Naive B cell (primary cell): Measurements from ENCODE around the gene MPZL1. TPM values are rescaled to one million over a fixed set of nuclear protein-coding genes. Genes with fewer than 3 reads are reported as not detected.
"Not testable (repeated sequence)": the region's sequence is repeated elsewhere in the genome, so short reads cannot be mapped to it uniquely, and the experiment has no call there.

Experiments used
- ATAC-seq, 2 donors: fragments of 150-1000 bp; cut with Tn5 transposase; 2 replicates each; pipeline ENCODE4 v1.10.0; 2021; ENCODE audit warnings: low read depth in 2 of 2, mild to moderate bottlenecking in 2 of 2, moderate library complexity in 2 of 2
- DNase-seq: peaks from one replicate; pipeline ENCODE4 v3.0.0; 2022
- H3K27ac Mint-ChIP-seq, 6 donors: one replicate each; pipeline ENCODE4 v1.8.0; 2020 to 2022; ENCODE audit warnings: mild to moderate bottlenecking in 6 of 6, mixed read lengths in 6 of 6, moderate library complexity in 5 of 6, inconsistent platforms in 2 of 6
- H3K27me3 Mint-ChIP-seq, 3 donors: one replicate each; pipeline ENCODE4 v1.8.0; 2021 to 2022; ENCODE audit warnings: mixed read lengths in 3 of 3, mild to moderate bottlenecking in 1 of 3
- H3K36me3 Mint-ChIP-seq, 2 donors: one replicate each; pipeline ENCODE4 v1.8.0; 2020 to 2022; ENCODE audit warnings: mixed read lengths in 2 of 2, inconsistent platforms in 1 of 2, mild to moderate bottlenecking in 1 of 2
- H3K4me1 Mint-ChIP-seq, 3 donors: one replicate each; pipeline ENCODE4 v1.8.0; 2020 to 2022; ENCODE audit warnings: mixed read lengths in 3 of 3, inconsistent platforms in 1 of 3, mild to moderate bottlenecking in 1 of 3, moderate library complexity in 1 of 3
- H3K4me3 Mint-ChIP-seq, 8 donors: one replicate each; pipeline ENCODE4 v1.8.0; 2020 to 2022; ENCODE audit warnings: mild to moderate bottlenecking in 8 of 8, mixed read lengths in 8 of 8, moderate library complexity in 8 of 8, inconsistent platforms in 2 of 8
- H3K9me3 Mint-ChIP-seq, 7 donors: one replicate each; pipeline ENCODE4 v1.8.0; 2020 to 2022; ENCODE audit warnings: mixed read lengths in 7 of 7, mild to moderate bottlenecking in 5 of 7, inconsistent platforms in 2 of 7, moderate library complexity in 1 of 7
- polyA plus RNA-seq, 6 donors: library from polyadenylated mRNA; unstranded; fragments of 300-500 nt; fragmentation: Illumina TruSeq; gene quantifications; one replicate each; pipeline ENCODE4 v1.2.3, GENCODE V29; 2021; ENCODE audit warnings: low read depth in 6 of 6

The MPZL1 gene
- polyA plus RNA-seq, 6 donors from 2014 or later, result 23.5 to 64.2 (median 29.7) TPM

GRCh38 chr1:167728818-167729410 is 7.1 kb downstream of the MPZL1 start:
- Mint-ChIP-seq H3K27me3 (no peaks in the 10 kb centered on the region), H3K9me3 (no peaks in the 10 kb centered on the region), H3K4me3 (no peak overlapping the region), H3K27ac (no peak overlapping the region), H3K36me3 (no peaks in the 10 kb centered on the region), H3K4me1 (peaks cover 12 to 19% (median 16%) of the 10 kb centered on the region in 3 donors)
- DNase-seq (no peak), ATAC-seq (no peak)

GRCh38 chr1:167734227-167734626 is 12.4 kb downstream of the MPZL1 start:
- Mint-ChIP-seq H3K27ac (no peak overlapping the region), H3K27me3 (no peaks in the 10 kb centered on the region), H3K4me1 (no peaks in the 10 kb centered on the region), H3K36me3 (no peaks in the 10 kb centered on the region), H3K4me3 (no peak overlapping the region), H3K9me3 (no peaks in the 10 kb centered on the region)
- DNase-seq (no peak), ATAC-seq (no peak)

- Mint-ChIP-seq H3K36me3 (no peaks in the 10 kb centered on the region), H3K27ac (no peak overlapping the region), H3K9me3 (no peaks in the 10 kb centered on the region), H3K4me3 (no peak overlapping the region), H3K27me3 (no peaks in the 10 kb centered on the region), H3K4me1 (no peaks in the 10 kb centered on the region)
- DNase-seq (no peak), ATAC-seq (no peak)
These were observed 13.1 kb downstream of the MPZL1 start for GRCh38 chr1:167734841-167735240.

GRCh38 chr1:167737169-167737568 is 15.4 kb downstream of the MPZL1 start:
- Mint-ChIP-seq H3K9me3 (no peaks in the 10 kb centered on the region), H3K4me1 (peaks cover 0 to 8% (median 2%) of the 10 kb centered on the region in 3 donors), H3K27me3 (no peaks in the 10 kb centered on the region), H3K36me3 (no peaks in the 10 kb centered on the region), H3K4me3 (no peak overlapping the region), H3K27ac (no peak overlapping the region)
- DNase-seq (no peak), ATAC-seq (no peak)

- H3K27ac Mint-ChIP-seq, result no peak overlapping the region
- ATAC-seq, result no peak
These were observed 16.4 kb downstream of the MPZL1 start for GRCh38 chr1:167738158-167738557.

GRCh38 chr1:167739752-167740151 is 18.0 kb downstream of the MPZL1 start:
- Mint-ChIP-seq H3K27ac (peak overlapping the region in 3 of 6 donors; percentile 48 to 68 (median 50)), H3K27me3 (no peaks in the 10 kb centered on the region)

More at GRCh38 chr1:167738158-167738557, 16.4 kb downstream of the MPZL1 start:
- Mint-ChIP-seq H3K9me3 (no peaks in the 10 kb centered on the region), H3K36me3 (no peaks in the 10 kb centered on the region), H3K4me3 (no peak overlapping the region), H3K27me3 (no peaks in the 10 kb centered on the region), H3K4me1 (peaks cover 9 to 12% (median 11%) of the 10 kb centered on the region in 3 donors)
- no peak for DNase-seq

GRCh38 chr1:167741103-167741502 is 19.3 kb downstream of the MPZL1 start:
- not testable (repeated sequence) for H3K27ac Mint-ChIP-seq, ATAC-seq, H3K27me3 Mint-ChIP-seq, DNase-seq, H3K9me3 Mint-ChIP-seq, H3K4me3 Mint-ChIP-seq, H3K36me3 Mint-ChIP-seq
- peaks cover 19 to 20% (median 19%) of the 10 kb centered on the region in 3 donors for H3K4me1 Mint-ChIP-seq

More at GRCh38 chr1:167739752-167740151, 18.0 kb downstream of the MPZL1 start:
- H3K4me1 Mint-ChIP-seq, result peaks cover 15 to 16% (median 16%) of the 10 kb centered on the region in 3 donors
- H3K36me3 Mint-ChIP-seq, result no peaks in the 10 kb centered on the region
- H3K9me3 Mint-ChIP-seq, result no peaks in the 10 kb centered on the region
- no peak overlapping the region for H3K4me3 Mint-ChIP-seq
- DNase-seq (no peak), ATAC-seq (no peak)

GRCh38 chr1:167742392-167743057 is 20.7 kb downstream of the MPZL1 start:
- not testable (repeated sequence) for H3K9me3 Mint-ChIP-seq, H3K27me3 Mint-ChIP-seq, DNase-seq, H3K36me3 Mint-ChIP-seq, H3K4me3 Mint-ChIP-seq, ATAC-seq
- H3K4me1 Mint-ChIP-seq, result peaks cover 32 to 34% (median 33%) of the 10 kb centered on the region in 3 donors
- H3K27ac Mint-ChIP-seq, result peak overlapping the region in 1 of 6 donors; percentile 30

GRCh38 chr1:167744901-167745300 is 23.1 kb downstream of the MPZL1 start:
- DNase-seq, result no peak
- no peak for ATAC-seq
- Mint-ChIP-seq H3K36me3 (no peaks in the 10 kb centered on the region), H3K9me3 (no peaks in the 10 kb centered on the region), H3K27ac (peak overlapping the region in 1 of 6 donors; percentile 33), H3K27me3 (no peaks in the 10 kb centered on the region), H3K4me1 (peaks cover 37 to 46% (median 40%) of the 10 kb centered on the region in 3 donors), H3K4me3 (no peak overlapping the region)

- ATAC-seq (no peak), DNase-seq (no peak)
- Mint-ChIP-seq H3K9me3 (no peaks in the 10 kb centered on the region), H3K27me3 (no peaks in the 10 kb centered on the region), H3K36me3 (no peaks in the 10 kb centered on the region), H3K27ac (peak overlapping the region in 5 of 6 donors; percentile 13 to 80 (median 55)), H3K4me1 (peaks cover 29 to 50% (median 40%) of the 10 kb centered on the region in 3 donors), H3K4me3 (peak overlapping the region in 3 of 8 donors; percentile 17 to 57 (median 36))
These were observed 24.4 kb downstream of the MPZL1 start for GRCh38 chr1:167746013-167746672.

GRCh38 chr1:167746988-167747655 is 25.3 kb downstream of the MPZL1 start:
- Mint-ChIP-seq H3K36me3 (no peaks in the 10 kb centered on the region), H3K4me1 (peaks cover 33 to 56% (median 40%) of the 10 kb centered on the region in 3 donors), H3K4me3 (peak overlapping the region in 7 of 8 donors; percentile 13 to 82 (median 37)), H3K27me3 (no peaks in the 10 kb centered on the region), H3K27ac (peak overlapping the region; percentile 61 to 88 (median 83)), H3K9me3 (no peaks in the 10 kb centered on the region)
- DNase-seq (no peak), ATAC-seq (peak in 1 of 2 donors; percentile 48)

- no peak for DNase-seq
- H3K4me1 Mint-ChIP-seq, result peaks cover 34 to 57% (median 41%) of the 10 kb centered on the region in 3 donors
These were observed 26.2 kb downstream of the MPZL1 start for GRCh38 chr1:167747988-167748387.

GRCh38 chr1:167748906-167749305 is 27.1 kb downstream of the MPZL1 start:
- peak overlapping the region in 3 of 6 donors; percentile 19 to 89 (median 52) for H3K27ac Mint-ChIP-seq
- ATAC-seq (no peak), DNase-seq (no peak)
- peaks cover 35 to 58% (median 45%) of the 10 kb centered on the region in 3 donors for H3K4me1 Mint-ChIP-seq
- H3K27me3 Mint-ChIP-seq, result no peaks in the 10 kb centered on the region
- H3K9me3 Mint-ChIP-seq, result no peaks in the 10 kb centered on the region
- H3K36me3 Mint-ChIP-seq, result no peaks in the 10 kb centered on the region
- H3K4me3 Mint-ChIP-seq, result no peak overlapping the region

More at GRCh38 chr1:167747988-167748387, 26.2 kb downstream of the MPZL1 start:
- no peaks in the 10 kb centered on the region for H3K36me3 Mint-ChIP-seq
- H3K9me3 Mint-ChIP-seq, result no peaks in the 10 kb centered on the region
- H3K27me3 Mint-ChIP-seq, result no peaks in the 10 kb centered on the region
- H3K27ac Mint-ChIP-seq, result peak overlapping the region in 3 of 6 donors; percentile 10 to 80 (median 78)
- ATAC-seq, result no peak
- H3K4me3 Mint-ChIP-seq, result no peak overlapping the region
